Endodermal cell (in vitro differentiated cells): ENCODE measurements around the gene DUSP5. TPM values are rescaled to one million over a fixed set of nuclear protein-coding genes. Genes with fewer than 3 reads are reported as not detected.

Experiments used
- DNase-seq: peaks from one replicate; pipeline ENCODE4 v3.0.0-alpha.2; 2017
- H3K27ac ChIP-seq: 2 replicates; pipeline ENCODE4 v1.5.1; 2013; ENCODE audit warnings: mild to moderate bottlenecking, low read depth, low read length, moderate library complexity
- H3K27me3 ChIP-seq: 2 replicates; pipeline ENCODE4 v1.6.1; 2013; ENCODE audit warnings: mild to moderate bottlenecking, low read length, moderate library complexity; ENCODE audit not compliant: insufficient read depth, control insufficient read depth, poor library complexity, severe bottlenecking
- H3K36me3 ChIP-seq: 2 replicates; pipeline ENCODE4 v1.7.0; 2013; ENCODE audit warnings: mild to moderate bottlenecking, low read length, moderate library complexity; ENCODE audit not compliant: control insufficient read depth, insufficient read depth
- H3K4me1 ChIP-seq: one replicate; pipeline ENCODE4 v1.7.0; 2013; ENCODE audit warnings: low read length; ENCODE audit not compliant: control insufficient read depth, insufficient read depth
- H3K4me3 ChIP-seq: 2 replicates; pipeline ENCODE4 v1.5.1; 2013; ENCODE audit warnings: mild to moderate bottlenecking, low read length, moderate library complexity
- H3K9ac ChIP-seq: 2 replicates; pipeline ENCODE4 v1.6.1; 2013; ENCODE audit warnings: mild to moderate bottlenecking, low read length, moderate library complexity; ENCODE audit not compliant: poor library complexity, severe bottlenecking; ENCODE audit errors: extremely low read depth
- H3K9me3 ChIP-seq: 2 replicates; pipeline ENCODE4 v1.6.1; 2013; ENCODE audit warnings: mild to moderate bottlenecking, low read length, moderate library complexity; ENCODE audit not compliant: control insufficient read depth
- H3K27ac Mint-ChIP-seq: 2 replicates; pipeline ENCODE4 v1.8.0; 2020; ENCODE audit warnings: mixed read lengths
- H3K27me3 Mint-ChIP-seq: 2 replicates; pipeline ENCODE4 v1.8.0; 2021; ENCODE audit warnings: mild to moderate bottlenecking, mixed read lengths; ENCODE audit not compliant: insufficient read depth
- H3K36me3 Mint-ChIP-seq: 2 replicates; pipeline ENCODE4 v1.8.0; 2020; ENCODE audit warnings: low read depth, mixed read lengths
- H3K4me1 Mint-ChIP-seq: 2 replicates; pipeline ENCODE4 v1.8.0; 2020; ENCODE audit warnings: mixed read lengths
- H3K4me3 Mint-ChIP-seq: 2 replicates; pipeline ENCODE4 v1.8.0; 2020; ENCODE audit warnings: mild to moderate bottlenecking, moderate library complexity, mixed read lengths
- H3K9me3 Mint-ChIP-seq: 2 replicates; pipeline ENCODE4 v1.8.0; 2020; ENCODE audit warnings: mild to moderate bottlenecking, mixed read lengths
- CTCF ChIP-seq: fragments of 200-600 bp; sonication (generic); conservative IDR thresholded peaks from 2 replicates; pipeline ENCODE4 v1.5.0; 2021; ENCODE audit warnings: antibody characterized with exemption, mild to moderate bottlenecking
- WGBS, 2 experiments: methylation state at CpG; one replicate each; pipeline versions ENCODE4 v1.1.5 to v1.1.7; 2013; ENCODE audit warnings: missing lambda C conversion rate in 2 of 2, mixed read lengths in 1 of 2; ENCODE audit not compliant: insufficient coverage in 1 of 2, insufficient read length in 1 of 2; 5-methylcytosine and 5-hydroxymethylcytosine counted together
- total RNA-seq, 2 donors: library from RNA; stranded (reverse); fragmentation: NEBNext Ultra II Directional in 1 of 2; extraction: Animal tissue kit (Norgen Biotek cat#: 25700) in 1 of 2; gene quantifications; 2 replicates in 1 of 2; 3 replicates in 1 of 2; pipeline ENCODE4 v1.2.1, GENCODE V29; 2021

DUSP5 gene
- total RNA-seq, 2 donors from 2014 or later: 60.0 to 60.3 TPM

- no peak for TF ChIP-seq CTCF
- Mint-ChIP-seq H3K4me1 (peaks cover 21% of the 10 kb centered on the region), H3K9me3 (no peaks in the 10 kb centered on the region), H3K4me3 (no peak overlapping the region), H3K27me3 (peaks cover 6% of the 10 kb centered on the region), H3K36me3 (no peaks in the 10 kb centered on the region), H3K27ac (no peak overlapping the region)
- H3K9ac ChIP-seq: no peak overlapping the region
- H3K27ac ChIP-seq: no peak overlapping the region
- H3K4me3 ChIP-seq: no peak overlapping the region
- H3K9me3 ChIP-seq: peaks cover 7% of the 10 kb centered on the region
- WGBS, 2 experiments: 83 to 91% methylated on average over 1 of the region's 1 CpG
- no peaks in the 10 kb centered on the region for H3K36me3 ChIP-seq
- no peaks in the 10 kb centered on the region for H3K27me3 ChIP-seq
- DNase-seq: no peak
- H3K4me1 ChIP-seq: peaks cover 11% of the 10 kb centered on the region
Observed at GRCh38 chr10:110481919-110482318, 15.8 kb upstream of the DUSP5 start.

- Mint-ChIP-seq H3K4me3 (no peak overlapping the region), H3K4me1 (peaks cover 34% of the 10 kb centered on the region), H3K36me3 (no peaks in the 10 kb centered on the region), H3K27ac (peak overlapping the region; percentile 84), H3K27me3 (peaks cover under 1% of the 10 kb centered on the region), H3K9me3 (no peaks in the 10 kb centered on the region)
- peaks cover 14% of the 10 kb centered on the region for H3K4me1 ChIP-seq
- H3K27ac ChIP-seq: no peak overlapping the region
- WGBS, 2 experiments: 13 to 50% methylated on average over 1 of the region's 2 CpGs
- peak; percentile 74 for DNase-seq
- H3K27me3 ChIP-seq: no peaks in the 10 kb centered on the region
- no peak for TF ChIP-seq CTCF
- no peaks in the 10 kb centered on the region for H3K36me3 ChIP-seq
- peaks cover 7% of the 10 kb centered on the region for H3K9me3 ChIP-seq
- H3K4me3 ChIP-seq: no peak overlapping the region
- no peak overlapping the region for H3K9ac ChIP-seq
Observed at GRCh38 chr10:110483633-110484032, 14.1 kb upstream of the DUSP5 start.

- DNase-seq: no peak
- H3K4me1 Mint-ChIP-seq: peaks cover 42% of the 10 kb centered on the region
- H3K4me3 Mint-ChIP-seq: no peak overlapping the region
- H3K27ac Mint-ChIP-seq: no peak overlapping the region
- H3K4me1 ChIP-seq: peaks cover 21% of the 10 kb centered on the region
- no peak for TF ChIP-seq CTCF
- H3K9me3 ChIP-seq: peaks cover 7% of the 10 kb centered on the region
- H3K9ac ChIP-seq: no peak overlapping the region
- no peaks in the 10 kb centered on the region for H3K36me3 Mint-ChIP-seq
- no peak overlapping the region for H3K27ac ChIP-seq
- H3K27me3 Mint-ChIP-seq: no peaks in the 10 kb centered on the region
- no peak overlapping the region for H3K4me3 ChIP-seq
- H3K36me3 ChIP-seq: no peaks in the 10 kb centered on the region
- whole genome bisulfite sequencing, 2 experiments: 81 to 89% methylated on average over 2 to 3 of the region's 3 CpGs
- H3K27me3 ChIP-seq: no peaks in the 10 kb centered on the region
- no peaks in the 10 kb centered on the region for H3K9me3 Mint-ChIP-seq
Observed at GRCh38 chr10:110485541-110485940, 12.2 kb upstream of the DUSP5 start.
